Measurements from ENCODE around the gene UGT1A10. TPM values are rescaled to one million over a fixed set of nuclear protein-coding genes. Genes with fewer than 3 reads are reported as not detected.

UGT1A10 gene
- polyA plus RNA-seq, 1 experiment = not detected

DNA sequence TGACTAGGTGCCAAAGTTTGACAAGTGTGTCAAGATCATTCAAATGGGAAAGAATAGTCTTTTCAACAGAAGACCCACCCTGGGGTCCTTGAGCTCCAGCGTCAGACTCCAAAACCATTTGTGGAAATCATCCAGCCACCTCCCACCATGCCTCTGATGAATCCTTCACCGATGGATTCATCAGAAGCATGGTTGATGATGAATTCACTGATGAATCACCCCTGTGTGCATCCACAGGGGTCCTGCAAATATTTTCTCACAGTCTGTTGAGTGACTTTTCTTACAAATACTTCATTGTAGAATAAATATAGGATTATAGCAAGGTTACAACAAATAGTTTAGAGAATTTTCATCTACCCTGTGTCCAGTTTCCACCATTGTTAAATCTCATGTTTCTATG is 39.8 kb downstream of the UGT1A10 start:
- Histone ChIP-seq H3K27me3 (ENCODE audit: control insufficient read depth, insufficient read depth, low read length) (no peaks in the 10 kb centered on the region), H3K36me3 (ENCODE audit: control insufficient read depth, insufficient read depth, low read length) (no peaks in the 10 kb centered on the region), H3K4me3 (ENCODE audit: low read depth, low read length) (no peak overlapping the region)
- ChIA-PET CTCF (no interaction called here), POLR2A (no interaction called here)
- TF ChIP-seq, protein P1, sequence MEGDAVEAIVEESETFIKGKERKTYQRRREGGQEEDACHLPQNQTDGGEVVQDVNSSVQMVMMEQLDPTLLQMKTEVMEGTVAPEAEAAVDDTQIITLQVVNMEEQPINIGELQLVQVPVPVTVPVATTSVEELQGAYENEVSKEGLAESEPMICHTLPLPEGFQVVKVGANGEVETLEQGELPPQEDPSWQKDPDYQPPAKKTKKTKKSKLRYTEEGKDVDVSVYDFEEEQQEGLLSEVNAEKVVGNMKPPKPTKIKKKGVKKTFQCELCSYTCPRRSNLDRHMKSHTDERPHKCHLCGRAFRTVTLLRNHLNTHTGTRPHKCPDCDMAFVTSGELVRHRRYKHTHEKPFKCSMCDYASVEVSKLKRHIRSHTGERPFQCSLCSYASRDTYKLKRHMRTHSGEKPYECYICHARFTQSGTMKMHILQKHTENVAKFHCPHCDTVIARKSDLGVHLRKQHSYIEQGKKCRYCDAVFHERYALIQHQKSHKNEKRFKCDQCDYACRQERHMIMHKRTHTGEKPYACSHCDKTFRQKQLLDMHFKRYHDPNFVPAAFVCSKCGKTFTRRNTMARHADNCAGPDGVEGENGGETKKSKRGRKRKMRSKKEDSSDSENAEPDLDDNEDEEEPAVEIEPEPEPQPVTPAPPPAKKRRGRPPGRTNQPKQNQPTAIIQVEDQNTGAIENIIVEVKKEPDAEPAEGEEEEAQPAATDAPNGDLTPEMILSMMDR (IDR thresholded peaks at IDR 0.05; ENCODE audit: insufficient read depth, low read depth, low read length) = no peak
- DNase-seq (ENCODE audit: low read depth) = no peak

DNA sequence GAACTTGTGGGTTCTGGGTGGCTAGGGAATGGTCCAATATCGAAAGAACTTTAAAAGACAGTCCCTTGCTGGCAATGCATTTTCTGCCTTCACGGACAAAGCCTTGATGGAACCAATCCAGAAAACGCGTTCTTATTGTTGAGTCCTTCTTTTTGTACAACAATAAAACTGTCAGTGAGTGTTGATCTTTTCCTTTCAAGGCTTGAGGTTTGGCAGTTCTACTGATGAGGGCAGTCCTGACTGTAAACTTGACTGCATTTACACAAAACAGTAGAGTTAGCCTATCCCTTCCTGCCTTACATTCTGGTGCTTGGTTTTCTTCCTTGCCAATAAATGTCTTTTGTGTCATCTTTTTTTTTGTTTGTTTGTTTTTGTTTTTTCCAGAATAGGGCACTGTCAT is 42.9 kb downstream of the UGT1A10 start:
- TF ChIP-seq, protein P1 (IDR thresholded peaks at IDR 0.05; ENCODE audit: insufficient read depth, low read depth, low read length) = no peak
- Histone ChIP-seq H3K4me3 (ENCODE audit: low read depth, low read length) (no peak overlapping the region), H3K36me3 (ENCODE audit: control insufficient read depth, insufficient read depth, low read length) (no peaks in the 10 kb centered on the region), H3K27me3 (ENCODE audit: control insufficient read depth, insufficient read depth, low read length) (no peaks in the 10 kb centered on the region)
- ChIA-PET POLR2A (no interaction called here), CTCF (no interaction called here)
- DNase-seq (ENCODE audit: low read depth) = no peak

DNA sequence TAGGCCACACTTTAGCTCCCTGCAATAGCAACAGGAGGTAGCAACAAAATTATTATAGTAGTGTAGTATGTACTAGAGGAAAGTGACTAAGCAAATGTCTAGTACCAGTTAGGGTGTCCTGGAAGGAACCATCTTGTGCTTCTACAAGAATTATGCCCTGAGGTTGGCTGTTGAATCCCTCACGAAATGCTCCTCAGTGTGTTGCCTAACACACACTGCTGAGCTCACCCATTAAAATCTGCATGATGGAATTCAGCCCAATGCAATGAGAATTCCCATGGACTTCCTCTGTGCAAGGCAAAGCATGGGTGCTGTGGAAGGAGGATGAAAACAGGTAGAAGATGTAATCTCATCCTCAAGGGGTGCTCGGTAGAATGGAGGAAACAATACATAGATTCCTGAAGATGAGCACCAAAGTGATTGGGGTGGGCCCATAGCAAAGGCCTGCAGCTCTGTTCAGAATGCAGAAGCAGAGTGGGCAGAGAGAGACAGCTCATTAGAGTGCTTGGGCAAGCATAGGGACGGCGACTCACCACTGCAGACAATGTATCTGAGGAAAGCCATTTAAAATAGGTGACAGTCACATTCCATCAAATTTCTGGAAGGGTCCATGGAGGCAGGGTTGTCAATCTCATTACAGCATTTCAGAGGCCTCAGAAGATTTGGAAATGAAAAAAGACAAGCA is 44.3 kb downstream of the UGT1A10 start:
- CTCF ChIA-PET = interaction anchor here (1.4 kb wide), 1 partner anchor 11 kb away, joined by 6 read pairs; no protein-coding TSS in a partner anchor
- H3K27me3 ChIP-seq (ENCODE audit: control insufficient read depth, insufficient read depth, low read length) = no peaks in the 10 kb centered on the region

DNA sequence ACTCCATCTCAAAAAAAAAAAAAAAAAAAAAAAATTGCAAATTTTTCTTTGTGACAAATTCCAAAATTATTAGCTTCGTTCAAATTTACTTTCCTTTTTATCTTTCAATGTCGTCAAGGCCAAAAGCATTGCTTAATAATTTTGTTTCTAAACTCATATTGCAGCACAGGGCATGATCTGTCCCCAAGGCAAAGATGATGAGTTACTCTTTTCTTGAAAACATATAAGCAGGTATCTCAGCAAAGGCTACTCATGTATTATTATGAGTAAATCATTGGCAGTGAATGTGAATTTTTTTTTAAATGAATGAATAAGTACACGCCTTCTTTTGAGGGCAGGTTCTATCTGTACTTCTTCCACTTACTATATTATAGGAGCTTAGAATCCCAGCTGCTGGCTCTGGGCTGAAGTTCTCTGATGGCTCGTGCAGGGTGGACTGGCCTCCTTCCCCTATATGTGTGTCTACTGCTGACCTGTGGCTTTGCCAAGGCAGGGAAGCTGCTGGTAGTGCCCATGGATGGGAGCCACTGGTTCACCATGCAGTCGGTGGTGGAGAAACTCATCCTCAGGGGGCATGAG is 45.4 kb downstream of the UGT1A10 start, which contains the start of gene UGT1A7:
UGT1A7 (plus strand) TSS at position 381 of the 579 bp plus-strand sequence; CDS start at position 418, 37 bp downstream.
- ChIA-PET POLR2A (no interaction called here), CTCF (no interaction called here)
- no peaks in the 10 kb centered on the region for H3K36me3 ChIP-seq (ENCODE audit: control insufficient read depth, insufficient read depth, low read length)
- H3K27me3 ChIP-seq (ENCODE audit: control insufficient read depth, insufficient read depth, low read length) = no peaks in the 10 kb centered on the region
- TF ChIP-seq, protein P1 (IDR thresholded peaks at IDR 0.05; ENCODE audit: insufficient read depth, low read depth, low read length) = no peak
- no peak within 1 kb of the TSS for H3K4me3 ChIP-seq (ENCODE audit: low read depth, low read length)
- DNase-seq (ENCODE audit: low read depth) = no peak

More for the DNA sequence above, 44.3 kb downstream of the UGT1A10 start:
- no peak for DNase-seq (ENCODE audit: low read depth)
- H3K4me3 ChIP-seq (ENCODE audit: low read depth, low read length) = no peak overlapping the region
- POLR2A ChIA-PET = no interaction called here
- no peaks in the 10 kb centered on the region for H3K36me3 ChIP-seq (ENCODE audit: control insufficient read depth, insufficient read depth, low read length)
- TF ChIP-seq, protein P1 (IDR thresholded peaks at IDR 0.05; ENCODE audit: insufficient read depth, low read depth, low read length) = no peak

DNA sequence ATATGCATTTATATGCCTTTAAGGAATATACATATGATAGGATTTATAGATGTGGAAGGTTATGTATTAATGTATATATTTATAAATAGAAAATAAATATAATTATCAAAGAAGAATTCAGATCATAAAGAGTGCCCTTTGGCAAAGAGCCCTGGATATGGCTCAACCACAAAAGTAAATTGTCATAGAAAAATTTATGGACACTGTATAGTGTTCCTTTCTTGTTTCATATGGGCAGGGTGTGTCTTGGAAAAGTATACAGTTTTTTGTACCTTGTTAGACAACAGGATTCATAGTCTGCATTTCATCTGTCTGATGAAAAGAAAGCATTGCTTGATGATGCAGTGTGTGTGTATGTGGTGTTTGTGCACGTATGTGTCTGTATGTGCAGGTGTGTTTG is 48.4 kb downstream of the UGT1A10 start:
- no peak for DNase-seq (ENCODE audit: low read depth)
- TF ChIP-seq, protein P1 (IDR thresholded peaks at IDR 0.05; ENCODE audit: insufficient read depth, low read depth, low read length) = no peak
- H3K36me3 ChIP-seq (ENCODE audit: control insufficient read depth, insufficient read depth, low read length) = no peaks in the 10 kb centered on the region
- ChIA-PET POLR2A (no interaction called here), CTCF (no interaction called here)
- H3K4me3 ChIP-seq (ENCODE audit: low read depth, low read length) = no peak overlapping the region
- H3K27me3 ChIP-seq (ENCODE audit: control insufficient read depth, insufficient read depth, low read length) = no peaks in the 10 kb centered on the region

Measured in BJ (cell line).